SIG-M5 (cell line): ENCODE data around the gene MT1X.
A peak's percentile ranks its signal among the peaks of the same experiment; 100 is the strongest.
"Not testable (repeated sequence)": the region's sequence is repeated elsewhere in the genome, so short reads cannot be mapped to it uniquely, and the experiment has no call there.

ENCODE experiments used
- DNase-seq: peaks from one replicate; lab custom pipeline; 2025; lab: John Stamatoyannopoulos, UW

The MT1X gene

DNA sequence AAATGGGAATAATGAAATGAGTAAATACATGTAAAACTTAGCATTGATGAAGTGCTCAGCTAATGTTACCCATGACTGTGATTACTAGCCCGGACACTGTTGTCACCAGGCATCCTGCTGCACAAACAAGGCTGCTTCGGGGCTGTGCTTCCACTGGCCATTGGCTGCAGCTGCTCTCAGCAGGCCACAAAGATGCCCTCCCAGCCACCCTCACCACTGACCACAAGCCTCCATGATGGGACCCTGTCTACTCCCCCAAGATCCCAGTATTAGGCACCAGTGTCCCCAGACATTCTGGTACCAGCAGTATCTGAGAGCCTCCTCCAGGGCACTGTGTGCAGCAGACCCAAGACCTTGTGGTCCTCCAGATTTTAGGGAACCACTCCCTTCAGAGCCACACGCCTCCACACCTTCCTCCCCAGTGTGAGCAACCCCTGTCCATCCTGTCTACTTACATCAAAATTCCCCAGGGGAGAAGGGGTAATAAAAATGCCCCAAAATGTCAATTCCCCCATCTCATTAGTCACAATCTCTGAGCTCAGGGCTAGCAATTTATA is 28.0 kb downstream of the MT1X start:
- DNase-seq = no peak

DNA sequence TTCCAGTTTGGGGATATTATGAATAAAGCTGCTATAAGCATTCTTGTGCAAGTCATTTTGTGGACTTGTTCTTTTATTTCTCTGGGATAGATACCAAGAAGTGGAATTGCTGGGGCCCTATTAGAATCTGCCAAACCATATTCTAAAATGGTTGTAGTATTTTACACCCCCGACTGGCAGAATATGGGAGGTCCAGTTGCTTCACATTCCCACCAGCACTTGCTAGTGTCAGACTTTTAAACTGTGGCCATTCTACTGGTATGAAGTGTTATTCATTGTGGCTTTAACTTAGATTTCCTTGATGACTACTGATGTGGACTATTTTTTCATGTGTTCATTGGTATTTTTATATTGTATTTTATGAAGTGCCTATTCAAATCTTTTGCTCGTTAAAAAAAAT is 29.6 kb downstream of the MT1X start:
- no peak for DNase-seq

DNA sequence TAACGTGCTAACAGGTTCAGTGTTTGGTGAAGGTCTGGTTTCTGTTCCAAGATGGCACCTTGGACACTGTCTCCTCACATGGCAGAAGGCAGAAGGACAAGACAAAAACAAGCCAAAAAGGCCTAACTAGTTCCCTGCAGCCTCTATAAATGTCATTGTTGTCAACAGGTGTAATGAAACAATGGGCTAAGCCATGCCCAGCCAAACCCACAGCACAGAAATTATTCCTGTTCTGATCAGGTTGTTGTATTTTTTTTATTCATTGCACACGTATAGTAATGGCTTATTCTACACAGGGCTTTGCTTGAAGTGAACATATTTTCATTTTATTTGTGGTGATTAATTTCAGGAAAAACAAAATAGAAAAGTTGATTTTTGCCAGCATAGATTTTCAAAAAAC is 31.5 kb downstream of the MT1X start:
- DNase-seq = no peak

DNA sequence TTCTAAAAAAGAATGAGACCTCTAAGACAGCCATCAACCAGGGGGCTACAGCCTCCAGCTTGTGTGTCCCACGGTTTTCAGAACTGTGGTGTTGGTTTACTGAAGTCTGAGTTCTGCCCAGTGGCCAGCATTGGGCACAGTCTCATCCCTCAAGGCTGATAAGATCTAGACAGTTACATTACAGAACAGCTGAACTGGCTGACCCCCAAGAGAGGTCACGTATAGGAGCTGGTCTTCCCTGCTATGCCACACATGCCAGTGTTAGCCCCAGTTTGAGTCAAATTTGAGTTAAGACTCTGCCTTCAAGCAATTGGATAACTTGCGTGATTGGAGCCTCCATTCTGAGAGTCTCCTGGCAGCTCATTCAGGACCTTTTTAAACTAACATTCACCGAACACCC is 32.9 kb downstream of the MT1X start:
- DNase-seq = no peak

GRCh38 chr16:56716761-56717160 is 34.5 kb downstream of the MT1X start:
- no peak for DNase-seq

DNA sequence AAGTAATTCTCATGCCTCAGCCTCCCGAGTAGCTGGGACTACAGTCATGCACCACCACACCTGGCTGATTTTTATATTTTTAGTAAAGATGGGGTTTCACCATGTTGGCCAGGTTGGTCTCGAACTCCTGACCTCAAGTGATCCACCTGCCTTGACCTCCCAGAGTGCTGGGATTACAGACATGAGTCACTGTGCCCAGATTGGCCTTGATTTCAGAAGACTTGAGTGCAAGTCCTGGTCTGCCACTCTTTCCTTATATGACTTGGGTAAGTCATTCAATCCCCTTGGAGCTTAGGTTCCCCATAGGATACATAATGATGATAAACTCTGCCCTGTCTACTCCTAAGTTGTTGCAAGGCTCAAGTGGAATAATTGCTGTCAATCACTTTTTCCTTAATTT is 35.3 kb downstream of the MT1X start:
- DNase-seq = not testable (repeated sequence)

GRCh38 chr16:56722200-56722842 is 40.1 kb downstream of the MT1X start:
- no peak for DNase-seq

- DNase-seq = no peak
These were observed 41.9 kb downstream of the MT1X start for GRCh38 chr16:56724191-56724590.

DNA sequence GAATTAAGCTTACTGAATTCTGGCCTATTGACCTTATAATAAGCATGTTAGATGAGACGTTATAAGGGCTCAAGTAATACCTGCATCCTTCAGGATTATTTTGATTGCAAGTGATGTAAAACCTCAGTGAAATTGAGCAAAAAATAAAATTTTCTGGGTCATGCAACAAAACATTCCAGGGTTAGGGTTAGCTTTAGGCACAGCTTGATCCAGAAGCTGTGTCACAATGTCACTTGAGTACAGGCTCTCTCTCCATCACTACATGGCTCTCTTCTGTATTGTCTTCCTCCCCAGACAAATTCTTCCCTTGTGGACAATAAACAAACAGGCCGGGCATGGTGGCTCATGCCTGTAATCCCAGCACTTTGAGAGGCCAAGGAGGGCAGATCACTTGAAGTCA is 44.0 kb downstream of the MT1X start:
- DNase-seq = no peak

- DNase-seq = no peak
These were observed 44.7 kb downstream of the MT1X start for GRCh38 chr16:56726926-56727325.

GRCh38 chr16:56728027-56728426 is 45.8 kb downstream of the MT1X start:
- no peak for DNase-seq

DNA sequence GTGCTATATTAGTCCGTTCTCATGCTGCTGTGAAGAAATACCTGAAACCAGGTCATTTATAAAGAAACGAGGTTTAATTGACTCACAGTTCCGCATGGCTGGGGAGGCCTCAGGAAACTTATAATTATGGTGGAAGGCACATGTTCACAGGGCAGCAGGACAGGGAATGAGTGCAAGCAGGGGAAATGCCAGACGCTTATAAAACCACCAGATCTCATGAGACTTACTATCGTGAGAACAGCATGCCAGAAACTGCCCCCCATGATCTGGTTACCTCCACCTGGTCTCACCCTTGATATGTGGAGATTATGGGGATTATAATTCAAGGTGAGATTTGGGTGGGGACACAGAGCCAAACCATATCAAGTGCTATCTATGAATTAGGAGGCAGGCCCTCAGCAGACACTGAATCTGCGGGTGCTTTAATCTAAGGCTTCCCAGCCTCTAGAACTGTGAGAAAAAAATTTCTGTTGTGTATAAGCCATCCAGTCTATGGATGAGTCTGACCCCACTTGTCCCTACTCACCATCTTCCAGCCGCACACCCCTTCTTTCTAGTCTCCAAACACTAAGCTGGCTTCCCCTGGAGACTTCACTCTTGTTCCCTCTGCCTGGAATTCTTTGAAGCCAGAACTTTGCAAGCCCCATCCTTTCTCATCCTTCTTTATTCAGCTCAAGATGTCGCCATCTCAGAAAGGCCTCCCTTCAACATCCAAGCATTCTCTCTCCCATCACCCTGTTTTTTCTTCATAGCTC is 46.9 kb downstream of the MT1X start:
- no peak for DNase-seq

DNA sequence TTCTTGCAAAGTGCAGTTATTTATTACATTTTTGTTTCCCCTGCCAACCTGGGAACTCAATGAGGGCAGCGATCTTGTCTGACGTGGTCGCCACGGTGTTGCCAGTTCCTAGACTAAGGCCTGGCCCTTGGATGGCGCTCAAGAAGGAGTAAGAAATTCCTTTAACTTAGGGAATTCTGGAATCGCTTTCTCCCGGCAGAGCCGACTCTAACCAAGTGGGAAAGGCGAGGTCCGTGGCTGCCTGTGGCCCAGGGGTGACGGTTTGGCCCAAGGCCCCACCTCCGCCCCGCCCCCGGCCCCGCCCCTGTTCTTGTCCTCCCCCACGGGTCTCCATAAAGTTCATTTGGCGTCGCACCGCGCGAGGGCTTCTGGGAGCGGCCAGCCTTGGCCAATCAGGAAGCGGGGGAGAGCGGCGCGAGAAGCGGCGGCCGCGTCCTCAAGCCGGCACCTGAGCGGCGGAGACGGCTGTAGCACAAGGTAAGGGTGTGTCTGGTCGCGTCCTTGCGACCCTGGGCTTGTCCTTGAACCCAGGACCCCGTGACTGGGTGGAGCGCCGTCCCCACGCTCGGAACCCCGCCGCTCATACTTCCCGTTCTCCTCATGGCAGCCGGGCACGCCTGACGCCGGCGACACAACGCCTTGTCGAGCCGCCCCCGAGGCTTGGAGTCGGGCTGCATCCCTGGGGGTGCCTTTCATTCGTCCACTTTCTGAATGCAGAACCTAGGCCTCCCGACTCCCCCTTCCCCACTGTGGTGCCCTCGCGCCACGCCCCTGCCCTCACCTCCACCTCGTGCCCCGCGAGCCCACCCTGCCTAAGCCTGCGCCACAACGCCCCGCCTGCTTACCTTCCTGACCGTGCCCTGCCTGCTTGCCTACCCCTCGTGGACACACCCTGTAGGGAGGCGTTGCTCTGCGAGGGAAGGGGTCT is 47.7 kb downstream of the MT1X start, which contains the start of gene NUP93:
TSS of gene NUP93 (plus strand) at position 395 of the 928 bp plus-strand sequence. CDS start 18,119 bp downstream, outside the sequence.
- DNase-seq = peak; percentile 14

DNA sequence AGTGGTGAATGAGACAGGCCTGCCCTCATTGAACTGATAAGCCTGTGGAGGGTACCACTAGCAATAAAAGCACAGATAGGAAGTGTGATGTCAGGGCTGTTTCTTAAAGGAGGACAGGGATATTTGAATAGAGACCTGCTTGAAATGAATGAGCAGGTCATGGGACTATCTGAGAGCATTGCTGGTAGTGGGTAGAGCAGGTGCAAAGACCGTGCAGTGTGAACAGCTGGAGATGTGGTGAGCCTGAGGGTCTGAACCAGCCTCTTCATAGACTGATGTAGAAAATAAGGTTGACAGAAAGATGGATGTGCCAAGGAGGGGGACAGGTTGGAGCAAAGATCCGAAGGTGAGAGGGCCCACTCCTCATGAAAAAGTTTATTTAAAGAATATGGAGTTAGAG is 50.1 kb downstream of the MT1X start:
- no peak for DNase-seq

- no peak for DNase-seq
These were observed 50.6 kb downstream of the MT1X start for GRCh38 chr16:56732832-56733231.
